Measurements from ENCODE around the gene POTEF.
"Not testable (repeated sequence)": the region's sequence is repeated elsewhere in the genome, so short reads cannot be mapped to it uniquely, and the experiment has no call there.

DNA sequence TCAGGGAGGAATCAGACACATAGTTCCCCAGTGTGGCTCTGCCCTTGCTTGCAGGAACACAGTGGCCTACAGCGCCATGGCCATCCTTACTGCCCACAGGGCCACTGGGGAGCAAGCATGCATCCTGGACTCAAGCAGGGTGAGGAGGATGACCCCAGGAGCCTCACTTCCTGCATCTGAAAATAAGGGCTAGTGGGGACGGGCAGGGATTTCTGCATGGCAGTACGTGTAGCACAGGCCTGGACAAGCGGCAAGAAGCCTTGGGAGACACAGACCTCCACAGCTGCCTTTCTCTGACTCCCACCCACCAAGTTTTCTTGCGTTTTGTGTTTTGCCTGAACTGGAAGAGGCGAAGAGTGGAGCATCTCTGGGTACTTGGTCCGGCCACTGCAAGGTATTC is 33.5 kb upstream of the POTEF start:
- TF ChIP-seq, protein P1, sequence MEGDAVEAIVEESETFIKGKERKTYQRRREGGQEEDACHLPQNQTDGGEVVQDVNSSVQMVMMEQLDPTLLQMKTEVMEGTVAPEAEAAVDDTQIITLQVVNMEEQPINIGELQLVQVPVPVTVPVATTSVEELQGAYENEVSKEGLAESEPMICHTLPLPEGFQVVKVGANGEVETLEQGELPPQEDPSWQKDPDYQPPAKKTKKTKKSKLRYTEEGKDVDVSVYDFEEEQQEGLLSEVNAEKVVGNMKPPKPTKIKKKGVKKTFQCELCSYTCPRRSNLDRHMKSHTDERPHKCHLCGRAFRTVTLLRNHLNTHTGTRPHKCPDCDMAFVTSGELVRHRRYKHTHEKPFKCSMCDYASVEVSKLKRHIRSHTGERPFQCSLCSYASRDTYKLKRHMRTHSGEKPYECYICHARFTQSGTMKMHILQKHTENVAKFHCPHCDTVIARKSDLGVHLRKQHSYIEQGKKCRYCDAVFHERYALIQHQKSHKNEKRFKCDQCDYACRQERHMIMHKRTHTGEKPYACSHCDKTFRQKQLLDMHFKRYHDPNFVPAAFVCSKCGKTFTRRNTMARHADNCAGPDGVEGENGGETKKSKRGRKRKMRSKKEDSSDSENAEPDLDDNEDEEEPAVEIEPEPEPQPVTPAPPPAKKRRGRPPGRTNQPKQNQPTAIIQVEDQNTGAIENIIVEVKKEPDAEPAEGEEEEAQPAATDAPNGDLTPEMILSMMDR (IDR thresholded peaks at IDR 0.05) = not testable (repeated sequence)
- not testable (repeated sequence) for TF ChIP-seq POLR2A (IDR thresholded peaks at IDR 0.05)
